Cerebellar nuclear complex (tissue), 1 donor: Measurements from ENCODE around the gene MAN2B1.
"Not testable (repeated sequence)": the region's sequence is repeated elsewhere in the genome, so short reads cannot be mapped to it uniquely, and the experiment has no call there.

Experiments
- DNase-seq, 2 experiments: peaks; one replicate each; lab custom pipeline; 2025; lab: John Stamatoyannopoulos, UW

MAN2B1 gene

DNA sequence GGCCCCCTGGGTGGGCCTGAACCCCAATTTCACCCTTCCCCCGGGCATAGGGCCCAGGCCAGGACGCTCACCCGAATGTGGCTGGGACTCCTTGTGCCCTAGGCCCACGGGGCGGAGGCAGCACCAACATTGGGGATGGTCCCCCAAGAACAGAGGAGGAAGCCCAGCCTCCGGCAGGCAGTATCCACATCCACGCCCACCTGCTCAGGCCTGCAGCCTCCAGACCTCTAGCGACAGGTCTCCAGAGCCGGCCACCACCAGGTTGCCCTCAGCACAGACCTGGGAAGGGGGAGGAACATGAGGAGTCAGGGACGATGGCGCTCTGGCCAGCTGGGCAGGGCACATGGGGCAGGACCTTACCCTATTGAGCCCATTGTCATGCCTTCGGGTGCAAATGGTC is 22.5 kb upstream of the MAN2B1 start:
- no peak for DNase-seq

- DNase-seq = no peak
These were observed 21.1 kb upstream of the MAN2B1 start, which contains the start of gene GNG14 for GRCh38 chr19:12687496-12688196. TSS of gene GNG14 (plus strand) at chr19:12687998. CDS start at chr19:12688049, 51 bp downstream.

DNA sequence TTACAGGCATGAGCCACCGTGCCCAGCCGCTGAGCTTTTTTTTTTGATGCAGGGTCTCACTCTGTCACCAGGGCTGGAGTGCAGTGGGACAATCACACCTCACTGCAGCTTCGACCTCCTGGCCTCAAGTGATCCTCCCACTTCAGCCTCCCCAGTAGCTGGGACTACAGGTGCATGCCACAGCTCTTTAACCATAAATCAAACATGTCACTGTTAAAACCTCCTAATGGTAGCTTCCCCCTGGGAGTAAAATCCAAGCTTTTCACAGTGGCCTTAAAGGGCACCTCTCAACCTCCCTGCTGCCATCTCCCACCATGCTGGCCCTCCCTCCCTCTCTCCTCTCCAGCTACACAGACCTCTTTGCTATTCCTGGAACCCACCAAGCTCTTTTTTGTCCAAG is 19.3 kb upstream of the MAN2B1 start:
- no peak for DNase-seq

- DNase-seq = peak; percentile 21 to 71
These were observed 14.8 kb upstream of the MAN2B1 start, which contains the start of gene DHPS for GRCh38 chr19:12681074-12681987. TSS of gene DHPS (minus strand) at chr19:12681880. CDS start at chr19:12681766, 114 bp downstream.

GRCh38 chr19:12680034-12680433 is 13.5 kb upstream of the MAN2B1 start:
- DNase-seq = no peak

GRCh38 chr19:12678039-12678438 is 11.5 kb upstream of the MAN2B1 start:
- not testable (repeated sequence) for DNase-seq

DNA sequence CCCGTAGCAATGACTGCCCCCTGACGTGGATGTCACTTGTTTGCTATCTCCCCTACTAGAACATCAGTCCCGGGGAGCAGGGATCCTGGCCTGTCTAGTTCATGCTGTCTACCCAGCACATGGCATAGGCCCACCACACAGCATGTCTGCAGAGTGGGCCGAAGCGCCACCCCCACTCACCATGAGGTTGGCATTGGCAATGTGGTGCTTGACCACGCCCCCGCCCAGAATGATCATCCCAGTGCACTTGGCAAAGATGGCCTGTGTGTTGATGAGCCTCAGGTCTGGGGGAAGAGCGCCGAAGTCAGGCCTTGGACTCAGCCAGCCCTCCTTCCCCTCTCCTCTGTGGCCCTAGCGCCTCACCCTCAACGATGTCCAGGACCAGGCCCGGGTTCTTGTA is 10.4 kb upstream of the MAN2B1 start:
- DNase-seq = no peak

GRCh38 chr19:12676384-12676792 is 9.8 kb upstream of the MAN2B1 start:
- DNase-seq = peak in 1 of 2 experiments; percentile 30

DNA sequence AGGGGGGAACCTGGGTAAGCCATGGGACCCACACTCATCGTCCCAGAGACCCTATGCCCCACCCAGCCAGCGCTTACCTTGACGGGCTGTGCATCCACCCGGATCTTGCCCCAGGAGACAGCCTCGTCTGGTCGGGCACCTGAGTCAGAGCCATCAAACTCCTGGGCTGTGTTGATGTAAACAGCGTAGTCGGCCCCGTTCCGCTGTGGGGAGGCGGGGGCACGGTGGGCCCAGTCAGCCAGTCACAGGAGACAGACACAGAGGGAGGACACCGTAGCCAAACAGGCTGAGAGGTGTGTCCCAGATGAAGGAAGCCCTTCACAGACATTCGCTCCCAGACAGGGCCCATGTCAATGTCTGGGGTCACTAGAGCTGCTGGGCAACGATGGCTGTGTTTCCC is 9.4 kb upstream of the MAN2B1 start:
- no peak for DNase-seq

DNA sequence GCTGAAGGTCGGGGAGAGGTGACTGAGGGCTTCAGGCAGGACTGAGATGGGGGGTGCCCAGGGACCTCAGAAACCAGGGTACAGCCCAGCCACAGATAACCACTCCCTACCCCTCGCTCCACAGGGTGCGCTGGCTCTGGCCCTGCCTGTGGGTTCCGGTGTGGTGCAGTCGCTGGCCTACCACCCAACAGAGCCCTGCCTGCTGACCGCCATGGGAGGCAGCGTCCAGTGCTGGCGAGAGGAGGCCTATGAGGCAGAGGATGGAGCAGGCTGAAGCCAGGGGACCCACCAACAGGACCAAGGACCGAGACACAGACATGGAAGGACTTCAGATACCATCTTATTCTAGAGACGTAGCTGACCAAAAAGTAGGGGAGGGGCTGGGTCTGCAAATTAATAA is 8.9 kb upstream of the MAN2B1 start:
- no peak for DNase-seq

GRCh38 chr19:12672744-12673143 is 6.2 kb upstream of the MAN2B1 start:
- DNase-seq = no peak

DNA sequence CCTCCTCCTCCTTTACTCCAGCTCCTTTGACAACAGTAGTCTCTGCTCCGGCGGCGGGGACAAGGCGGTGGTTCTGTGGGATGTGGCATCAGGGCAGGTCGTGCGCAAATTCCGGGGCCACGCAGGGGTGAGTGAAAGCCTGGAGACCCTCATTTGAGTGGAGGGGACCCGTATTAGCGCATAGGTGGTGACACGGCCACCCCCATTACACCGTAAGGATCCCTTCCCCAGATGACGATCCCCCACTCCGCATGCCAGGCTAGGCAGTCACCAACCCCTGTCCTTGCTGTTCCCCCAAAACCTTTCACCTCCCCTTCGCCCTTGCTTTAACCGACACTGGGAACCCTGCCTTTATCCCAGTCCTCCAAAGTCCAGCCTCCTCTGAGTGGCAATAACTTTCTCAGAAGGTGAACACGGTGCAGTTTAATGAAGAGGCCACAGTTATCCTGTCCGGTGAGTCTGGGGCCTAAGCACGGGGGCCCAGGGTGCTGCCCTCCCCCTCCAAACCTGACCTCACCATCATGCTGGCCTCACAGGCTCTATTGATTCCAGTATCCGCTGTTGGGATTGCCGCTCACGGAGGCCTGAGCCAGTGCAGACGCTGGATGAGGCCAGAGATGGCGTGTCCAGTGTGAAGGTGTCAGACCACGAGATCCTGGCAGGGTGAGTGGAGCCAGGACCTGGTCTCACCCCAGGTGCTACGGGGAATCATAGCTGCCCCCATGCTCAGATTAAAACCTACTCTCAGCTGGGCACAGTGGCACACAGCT is 3.8 kb upstream of the MAN2B1 start:
- no peak for DNase-seq

- DNase-seq = peak in 1 of 2 experiments; percentile 48
These were observed 3.0 kb upstream of the MAN2B1 start for GRCh38 chr19:12669270-12670158.

DNA sequence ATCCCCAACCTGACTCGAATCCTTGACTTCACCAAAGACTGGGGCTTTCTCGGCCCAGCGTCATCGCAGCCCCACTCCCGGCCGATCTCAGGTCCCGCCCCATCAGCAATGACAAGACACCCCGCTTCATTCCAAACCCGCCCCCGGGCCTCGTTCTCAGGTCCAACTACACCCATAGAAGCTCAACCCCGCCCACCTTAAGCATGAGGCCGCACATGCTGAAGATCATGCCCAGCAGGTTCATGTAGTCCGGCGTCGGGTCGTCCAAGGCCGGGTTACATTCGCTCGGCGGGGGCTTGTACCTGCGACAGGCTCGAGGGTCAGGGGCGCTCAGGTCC is 2.4 kb upstream of the MAN2B1 start:
- DNase-seq = no peak

DNA sequence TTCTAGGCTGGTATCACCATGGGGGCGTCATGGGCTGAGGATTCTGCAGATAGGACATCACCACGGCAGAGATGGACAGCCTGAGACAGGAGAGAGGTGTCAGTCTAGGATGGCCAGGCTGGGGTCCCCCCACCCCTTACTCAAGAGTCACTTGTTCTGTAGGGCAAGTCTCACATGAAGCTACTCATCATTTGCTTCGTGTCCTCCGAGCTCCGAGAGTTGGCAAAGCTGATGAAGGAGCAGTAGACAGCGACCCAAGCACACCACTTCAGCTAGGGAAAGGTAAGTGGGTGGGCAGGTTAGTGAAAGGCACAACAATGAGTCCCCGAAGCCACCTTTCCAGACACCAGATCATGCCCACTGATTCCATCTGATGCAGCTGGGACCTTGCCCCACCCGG is 1.8 kb upstream of the MAN2B1 start:
- no peak for DNase-seq

- DNase-seq = no peak
These were observed 1.3 kb upstream of the MAN2B1 start for GRCh38 chr19:12667731-12668302.

DNA sequence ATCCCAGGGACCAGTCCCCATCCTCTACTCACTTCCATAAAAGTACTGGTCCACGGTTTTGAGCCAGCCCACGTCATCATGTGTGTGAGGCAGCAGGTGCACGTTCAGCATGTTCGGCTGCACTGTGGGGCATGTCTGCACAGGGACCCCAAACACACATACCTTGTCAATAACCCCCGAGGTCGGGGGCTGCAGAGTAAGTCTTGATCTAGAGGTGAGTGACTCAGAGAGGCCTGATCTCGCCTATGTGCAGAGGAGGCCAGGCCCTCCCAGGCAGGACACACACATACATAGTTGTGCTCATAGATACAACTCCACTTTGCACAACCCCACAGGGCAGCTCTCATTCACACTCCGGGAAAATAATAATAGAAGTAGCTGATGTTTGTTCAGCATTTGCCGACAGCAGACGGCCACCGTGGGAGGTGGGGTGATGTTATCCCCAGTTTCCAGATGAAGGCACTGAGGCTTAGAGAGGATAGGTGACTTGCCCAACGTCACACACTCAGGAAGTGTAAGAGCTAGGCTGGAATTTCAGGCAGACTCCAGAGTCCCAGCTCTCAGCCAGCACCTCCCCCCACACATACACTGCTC is 774 bp downstream of the MAN2B1 start:
- no peak for DNase-seq

- DNase-seq = no peak
These were observed 1.3 kb downstream of the MAN2B1 start for GRCh38 chr19:12665281-12665573.

- DNase-seq = no peak
These were observed 1.9 kb downstream of the MAN2B1 start for GRCh38 chr19:12664406-12665280.

DNA sequence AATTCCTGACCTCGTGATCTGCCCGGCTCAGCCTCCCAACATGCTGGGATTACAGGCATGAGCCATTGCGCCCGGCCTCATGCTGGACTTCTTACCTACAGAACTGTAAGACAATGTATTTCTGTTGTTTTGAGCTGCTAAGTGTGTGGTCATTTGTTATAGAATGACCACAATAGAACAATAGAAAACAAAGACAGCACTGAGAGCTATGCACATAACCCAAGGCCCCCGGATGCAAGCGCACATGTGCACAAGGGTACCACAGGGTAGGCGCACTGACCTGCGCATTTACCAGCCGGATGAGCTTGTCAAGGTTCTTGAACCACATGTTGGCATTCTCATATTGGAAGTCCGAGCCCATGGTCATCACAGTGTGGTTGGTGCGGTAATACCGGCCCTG is 5.6 kb downstream of the MAN2B1 start:
- DNase-seq = no peak
